Midbrain (tissue), 1 donor: ENCODE measurements around the gene TRMO.

Experiments
- DNase-seq: peaks from one replicate; lab custom pipeline; 2025; lab: John Stamatoyannopoulos, UW

The TRMO gene

GRCh38 chr9:97903177-97903576 is 19.1 kb downstream of the TRMO start:
- DNase-seq: no peak

GRCh38 chr9:97900738-97901565 is 21.3 kb downstream of the TRMO start:
- peak; percentile 31 for DNase-seq

- no peak for DNase-seq
Measured at GRCh38 chr9:97900103-97900737, 22.1 kb downstream of the TRMO start.

GRCh38 chr9:97895695-97896332 is 26.5 kb downstream of the TRMO start:
- no peak for DNase-seq

- DNase-seq: no peak
Measured at GRCh38 chr9:97895211-97895610, 27.1 kb downstream of the TRMO start.

GRCh38 chr9:97892421-97892820 is 29.9 kb downstream of the TRMO start:
- no peak for DNase-seq

- no peak for DNase-seq
Measured at GRCh38 chr9:97891736-97892135, 30.6 kb downstream of the TRMO start.

- no peak for DNase-seq
Measured at GRCh38 chr9:97889941-97890887, 32.1 kb downstream of the TRMO start.

- DNase-seq: no peak
Measured at GRCh38 chr9:97880336-97880735, 42.0 kb downstream of the TRMO start.

- no peak for DNase-seq
Measured at GRCh38 chr9:97876061-97876460, 46.2 kb downstream of the TRMO start.

- no peak for DNase-seq
Measured at GRCh38 chr9:97875111-97875510, 47.2 kb downstream of the TRMO start.

GRCh38 chr9:97874624-97875023 is 47.7 kb downstream of the TRMO start:
- DNase-seq: no peak

GRCh38 chr9:97873882-97874281 is 48.4 kb downstream of the TRMO start:
- DNase-seq: no peak

GRCh38 chr9:97873425-97873824 is 48.9 kb downstream of the TRMO start:
- no peak for DNase-seq

GRCh38 chr9:97868859-97869258 is 53.4 kb downstream of the TRMO start:
- DNase-seq: no peak

- DNase-seq: no peak
Measured at GRCh38 chr9:97866848-97867247, 55.5 kb downstream of the TRMO start.

- DNase-seq: no peak
Measured at GRCh38 chr9:97866300-97866699, 56.0 kb downstream of the TRMO start.

GRCh38 chr9:97864396-97864795 is 57.9 kb downstream of the TRMO start:
- DNase-seq: no peak

GRCh38 chr9:97863314-97863713 is 59.0 kb downstream of the TRMO start:
- no peak for DNase-seq

- DNase-seq: no peak
Measured at GRCh38 chr9:97861148-97861475, 61.2 kb downstream of the TRMO start.

- DNase-seq: no peak
Measured at GRCh38 chr9:97860451-97861147, 61.7 kb downstream of the TRMO start.
